ENCODE data around the gene HSPA4L.
A peak's percentile ranks its signal among the peaks of the same experiment; 100 is the strongest.

Gene HSPA4L

GRCh38 chr4:127856196-127856812, 74.2 kb downstream of the HSPA4L start:
- no peaks in the 10 kb centered on the region for H3K27me3 ChIP-seq (ENCODE audit: control insufficient read depth, low read length)
- peaks cover 22% of the 10 kb centered on the region for H3K4me1 ChIP-seq (ENCODE audit: control insufficient read depth, low read length)
- H3K27ac ChIP-seq (ENCODE audit: low read depth, low read length) = no peak overlapping the region
- H4K20me1 ChIP-seq (ENCODE audit: control insufficient read depth, insufficient read depth, low read depth, low read length) = no peaks in the 10 kb centered on the region
- H3K4me2 ChIP-seq (ENCODE audit: low read length) = peak overlapping the region; percentile 61
- peaks cover 3% of the 10 kb centered on the region; the same call in 1 of the 2 replicates for H3K36me3 ChIP-seq (ENCODE audit: control insufficient read depth, low read length)
- H3K9me2 ChIP-seq (replicated peaks; ENCODE audit: control insufficient read depth, low read length) = no peaks in the 10 kb centered on the region
- no peaks in the 10 kb centered on the region for H3F3A ChIP-seq (ENCODE audit: control insufficient read depth, insufficient read depth)
- H3K4me3 ChIP-seq (ENCODE audit: low read length) = peak overlapping the region; percentile 37
- peaks cover 36% of the 10 kb centered on the region for H3K79me2 ChIP-seq (ENCODE audit: control insufficient read depth, low read length)
- H3K9me3 ChIP-seq (ENCODE audit: control insufficient read depth, insufficient read depth, low read length) = 0 out of 2 replicates have a peak, but pooled peaks cover 2% of the 10 kb centered on the region
- TF ChIP-seq EZH2phosphoT487 (IDR thresholded peaks at IDR 0.05; ENCODE audit: borderline replicate concordance, low read length) (no peak), CTCF (IDR thresholded peaks at IDR 0.05; ENCODE audit: low read depth, low read length, poor library complexity, severe bottlenecking) (no peak)

DNA sequence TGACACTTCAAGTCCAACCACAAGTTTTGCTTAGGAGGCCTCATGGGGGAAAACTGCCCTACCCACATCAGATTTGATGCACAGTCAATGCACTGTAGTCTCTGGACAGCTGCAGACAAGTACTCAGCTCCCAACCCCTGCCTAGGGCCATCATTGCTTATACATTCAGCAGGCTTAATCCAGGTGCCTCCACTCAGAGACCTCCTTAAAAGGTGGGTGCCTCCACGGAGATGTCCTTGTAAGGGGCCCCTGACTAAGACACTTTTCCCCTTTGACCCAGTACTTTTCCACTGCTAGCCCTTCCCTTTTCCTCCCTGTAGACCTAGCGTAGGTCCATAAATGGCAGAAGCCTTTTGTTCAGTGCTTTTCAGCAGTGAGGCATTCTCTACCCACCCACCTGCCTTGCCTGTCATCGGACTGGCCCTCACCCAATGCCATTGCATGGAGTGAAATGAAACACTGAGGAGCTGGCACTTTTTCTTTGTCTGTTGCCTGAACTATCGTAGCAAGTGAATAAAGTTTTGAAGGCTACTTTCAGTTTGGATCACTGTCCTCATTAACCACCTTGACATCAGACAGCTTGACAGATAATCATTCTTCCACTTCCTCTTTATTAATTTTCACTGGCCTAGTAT, 74.8 kb downstream of the HSPA4L start:
- TF ChIP-seq CTCF (IDR thresholded peaks at IDR 0.05; ENCODE audit: low read depth, low read length, poor library complexity, severe bottlenecking) = no peak
- no peak for TF ChIP-seq EZH2phosphoT487 (IDR thresholded peaks at IDR 0.05; ENCODE audit: borderline replicate concordance, low read length)
- Histone ChIP-seq H3K4me3 (ENCODE audit: low read length) (peak overlapping the region; percentile 37), H3K4me1 (ENCODE audit: control insufficient read depth, low read length) (peaks cover 22% of the 10 kb centered on the region), H3F3A (ENCODE audit: control insufficient read depth, insufficient read depth) (no peaks in the 10 kb centered on the region), H3K79me2 (ENCODE audit: control insufficient read depth, low read length) (peaks cover 36% of the 10 kb centered on the region), H3K27ac (ENCODE audit: low read depth, low read length) (no peak overlapping the region), H3K9me2 (replicated peaks; ENCODE audit: control insufficient read depth, low read length) (no peaks in the 10 kb centered on the region), H4K20me1 (ENCODE audit: control insufficient read depth, insufficient read depth, low read depth, low read length) (no peaks in the 10 kb centered on the region), H3K4me2 (ENCODE audit: low read length) (peak overlapping the region; percentile 61), H3K36me3 (ENCODE audit: control insufficient read depth, low read length) (peaks cover 3% of the 10 kb centered on the region; the same call in 1 of the 2 replicates), H3K27me3 (ENCODE audit: control insufficient read depth, low read length) (no peaks in the 10 kb centered on the region), H3K9me3 (ENCODE audit: control insufficient read depth, insufficient read depth, low read length) (0 out of 2 replicates have a peak, but pooled peaks cover 2% of the 10 kb centered on the region)

DNA sequence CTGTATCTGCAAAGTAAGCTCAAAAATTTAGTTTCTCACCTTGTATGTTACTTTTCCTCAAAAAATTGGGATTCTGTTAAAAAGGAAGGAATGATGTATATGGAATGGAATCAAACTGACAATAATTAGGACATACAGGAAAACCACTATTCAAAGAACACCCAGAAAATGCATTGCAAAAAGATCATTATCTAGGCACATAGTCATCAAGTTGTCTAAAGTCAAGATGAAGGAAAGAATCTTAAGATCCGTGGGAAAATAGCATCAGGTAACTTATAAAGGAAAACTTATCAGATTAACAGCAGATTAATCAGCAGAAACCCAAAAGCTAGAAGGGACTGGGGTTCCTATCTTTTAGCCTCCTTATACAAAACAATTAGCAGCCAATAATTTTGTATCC, 75.5 kb downstream of the HSPA4L start:
- H3K4me3 ChIP-seq (ENCODE audit: low read length) = no peak overlapping the region

More for the DNA sequence above, 75.5 kb downstream of the HSPA4L start:
- no peak for TF ChIP-seq CTCF (IDR thresholded peaks at IDR 0.05; ENCODE audit: low read depth, low read length, poor library complexity, severe bottlenecking)
- TF ChIP-seq EZH2phosphoT487 (IDR thresholded peaks at IDR 0.05; ENCODE audit: borderline replicate concordance, low read length) = no peak
- no peaks in the 10 kb centered on the region for H3K27me3 ChIP-seq (ENCODE audit: control insufficient read depth, low read length)
- H3K9me3 ChIP-seq (ENCODE audit: control insufficient read depth, insufficient read depth, low read length) = 0 out of 2 replicates have a peak, but pooled peaks cover 2% of the 10 kb centered on the region
- peaks cover 22% of the 10 kb centered on the region for H3K4me1 ChIP-seq (ENCODE audit: control insufficient read depth, low read length)
- peaks cover 3% of the 10 kb centered on the region; the same call in 1 of the 2 replicates for H3K36me3 ChIP-seq (ENCODE audit: control insufficient read depth, low read length)
- H3K9me2 ChIP-seq (replicated peaks; ENCODE audit: control insufficient read depth, low read length) = no peaks in the 10 kb centered on the region
- H3K4me2 ChIP-seq (ENCODE audit: low read length) = peak overlapping the region; percentile 61
- no peaks in the 10 kb centered on the region for H4K20me1 ChIP-seq (ENCODE audit: control insufficient read depth, insufficient read depth, low read depth, low read length)
- H3K27ac ChIP-seq (ENCODE audit: low read depth, low read length) = no peak overlapping the region
- H3F3A ChIP-seq (ENCODE audit: control insufficient read depth, insufficient read depth) = no peaks in the 10 kb centered on the region
- H3K79me2 ChIP-seq (ENCODE audit: control insufficient read depth, low read length) = peaks cover 36% of the 10 kb centered on the region

Measured in DOHH2 (cell line).